Activated CD4-positive, alpha-beta T cell treated with anti-CD3 and anti-CD28 coated beads, Interleukin-2, amount 50 U/mL, for 16 hours (primary cell): ENCODE measurements around the gene FXYD3.
"Not testable (repeated sequence)": the region's sequence is repeated elsewhere in the genome, so short reads cannot be mapped to it uniquely, and the experiment has no call there.

Experiments used
- DNase-seq: peaks from one replicate; pipeline ENCODE4 v3.0.0-alpha.2; 2020

The FXYD3 gene

GRCh38 chr19:35144259-35144599, 28.6 kb downstream of the FXYD3 start:
- no peak for DNase-seq

GRCh38 chr19:35144600-35145436, 29.2 kb downstream of the FXYD3 start:
- no peak for DNase-seq

- DNase-seq = no peak
Observed at GRCh38 chr19:35146746-35147459, 31.3 kb downstream of the FXYD3 start.

- DNase-seq = no peak
Observed at GRCh38 chr19:35149463-35149862, 33.8 kb downstream of the FXYD3 start.

- no peak for DNase-seq
Observed at GRCh38 chr19:35150445-35150844, 34.8 kb downstream of the FXYD3 start.

- no peak for DNase-seq
Observed at GRCh38 chr19:35151273-35152065, 35.8 kb downstream of the FXYD3 start.

GRCh38 chr19:35153129-35153522, 37.5 kb downstream of the FXYD3 start:
- DNase-seq = not testable (repeated sequence)

GRCh38 chr19:35153701-35154524, 38.3 kb downstream of the FXYD3 start:
- peak; percentile 78 for DNase-seq

- peak; percentile 76 for DNase-seq
Observed at GRCh38 chr19:35154525-35155406, 39.1 kb downstream of the FXYD3 start, which contains the start of gene FXYD5. Gene FXYD5 (plus strand): TSS chr19:35154735. CDS start chr19:35155551, 816 bp downstream.

- peak; percentile 37 for DNase-seq
Observed at GRCh38 chr19:35155441-35155840, 39.8 kb downstream of the FXYD3 start.

- DNase-seq = no peak
Observed at GRCh38 chr19:35155981-35156672, 40.5 kb downstream of the FXYD3 start.

GRCh38 chr19:35156673-35157014, 41.0 kb downstream of the FXYD3 start:
- DNase-seq = no peak

GRCh38 chr19:35157431-35157830, 41.8 kb downstream of the FXYD3 start:
- DNase-seq = no peak

GRCh38 chr19:35159606-35160005, 44.0 kb downstream of the FXYD3 start:
- DNase-seq = no peak

- DNase-seq = no peak
Observed at GRCh38 chr19:35160629-35161433, 45.2 kb downstream of the FXYD3 start.

- no peak for DNase-seq
Observed at GRCh38 chr19:35161434-35161743, 45.8 kb downstream of the FXYD3 start.

GRCh38 chr19:35162471-35163326, 47.1 kb downstream of the FXYD3 start:
- no peak for DNase-seq

- no peak for DNase-seq
Observed at GRCh38 chr19:35164418-35164817, 48.8 kb downstream of the FXYD3 start.
